ENCODE results near the gene ARSG. TPM values are rescaled to one million over a fixed set of nuclear protein-coding genes. Genes with fewer than 3 reads are reported as not detected.
A peak's percentile ranks its signal among the peaks of the same experiment; 100 is the strongest.
"Not testable (repeated sequence)": the region's sequence is repeated elsewhere in the genome, so short reads cannot be mapped to it uniquely, and the experiment has no call there.

The ARSG gene
- total RNA-seq, 2 donors from 2014 or later: 1.8 to 12.1 TPM

- no peak for DNase-seq (ENCODE audit: low spot score in 2 of 2)
- Mint-ChIP-seq H3K36me3 (peaks cover 0 to 12% of the 10 kb centered on the region in 2 donors), H3K9me3 (peaks cover 0 to 6% of the 10 kb centered on the region in 2 donors), H3K27ac (no peak overlapping the region)
- ATAC-seq: no peak
Measured at GRCh38 chr17:68334393-68334792, 43.1 kb downstream of the ARSG start.

- no peak for DNase-seq (ENCODE audit: low spot score in 2 of 2)
- no peak overlapping the region for H3K27ac Mint-ChIP-seq
- ATAC-seq: no peak
- H3K36me3 Mint-ChIP-seq: peaks cover 0 to 6% of the 10 kb centered on the region in 2 donors
- no peaks in the 10 kb centered on the region for H3K9me3 Mint-ChIP-seq
Measured at GRCh38 chr17:68341482-68341881, 50.2 kb downstream of the ARSG start.

- ATAC-seq: no peak
- DNase-seq (ENCODE audit: low spot score in 2 of 2): no peak
- Mint-ChIP-seq H3K27ac (no peak overlapping the region), H3K9me3 (peaks cover 0 to 10% of the 10 kb centered on the region in 2 donors), H3K36me3 (peaks cover 0 to 25% of the 10 kb centered on the region in 2 donors)
Measured at GRCh38 chr17:68343976-68344375, 52.7 kb downstream of the ARSG start.

- H3K9me3 Mint-ChIP-seq: peaks cover 0 to 10% of the 10 kb centered on the region in 2 donors
- peaks cover 0 to 25% of the 10 kb centered on the region in 2 donors for H3K36me3 Mint-ChIP-seq
- DNase-seq (ENCODE audit: low spot score in 2 of 2): no peak
- H3K27ac Mint-ChIP-seq: peak overlapping the region in 1 of 2 donors; percentile 5
- peak in 1 of 2 donors; percentile 33 for ATAC-seq
Measured at GRCh38 chr17:68344701-68345136, 53.4 kb downstream of the ARSG start.

- Mint-ChIP-seq H3K9me3 (peaks cover 0 to 10% of the 10 kb centered on the region in 2 donors), H3K27ac (peak overlapping the region; percentile 80 to 97), H3K36me3 (peaks cover 0 to 25% of the 10 kb centered on the region in 2 donors)
- DNase-seq (ENCODE audit: low spot score in 2 of 2) (peak; percentile 67 to 75), ATAC-seq (peak; percentile 61 to 89)
Measured at GRCh38 chr17:68346448-68346847, 55.2 kb downstream of the ARSG start.

DNA sequence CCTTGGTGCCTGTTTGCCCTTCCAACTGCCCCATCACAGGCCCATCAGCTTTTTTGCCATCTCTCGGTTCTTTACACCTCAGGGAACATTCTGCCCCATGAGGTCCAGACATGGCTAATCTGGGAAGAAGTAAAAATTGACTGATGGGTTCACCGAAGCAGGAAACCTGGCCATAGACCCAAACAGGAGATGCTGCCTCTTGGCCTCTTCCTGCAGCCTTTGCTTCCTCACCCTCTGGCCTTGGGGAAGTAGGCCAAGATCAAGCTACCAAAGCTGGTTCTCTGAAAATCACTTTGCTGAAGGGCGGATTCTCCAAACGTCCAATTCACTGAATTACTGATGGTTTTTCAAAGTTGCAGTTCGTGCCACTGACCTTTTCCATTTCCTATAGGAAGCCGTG is 56.1 kb downstream of the ARSG start:
- H3K9me3 Mint-ChIP-seq: peaks cover 0 to 10% of the 10 kb centered on the region in 2 donors
- peak overlapping the region; percentile 80 to 97 for H3K27ac Mint-ChIP-seq
- peaks cover 0 to 25% of the 10 kb centered on the region in 2 donors for H3K36me3 Mint-ChIP-seq
- DNase-seq (ENCODE audit: low spot score in 2 of 2) (no peak), ATAC-seq (no peak)

DNA sequence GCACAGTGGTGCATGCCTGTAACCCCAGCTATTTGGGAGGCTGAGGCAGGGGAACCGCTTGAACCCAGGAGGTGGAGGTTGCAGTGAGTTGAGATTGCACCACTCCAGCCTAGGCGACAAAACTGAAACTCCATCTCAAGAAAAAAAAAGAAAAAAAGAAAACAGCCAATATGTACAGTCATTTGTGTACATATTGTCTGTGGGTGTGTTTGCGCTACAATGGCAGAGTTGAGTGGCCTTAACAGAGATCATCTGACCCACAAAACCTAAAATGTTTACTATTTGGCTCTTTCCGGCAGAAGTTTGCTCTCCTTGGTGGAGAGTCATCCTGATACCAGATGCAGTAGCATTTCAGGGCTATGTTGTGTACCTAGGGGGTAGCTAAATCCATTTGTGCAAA is 57.9 kb downstream of the ARSG start:
- H3K27ac Mint-ChIP-seq: peak overlapping the region in 1 of 2 donors; percentile 52

GRCh38 chr17:68351395-68351794 is 60.1 kb downstream of the ARSG start:
- Mint-ChIP-seq H3K36me3 (peaks cover 0 to 20% of the 10 kb centered on the region in 2 donors), H3K9me3 (peaks cover 0 to 10% of the 10 kb centered on the region in 2 donors), H3K27ac (no peak overlapping the region)
- ATAC-seq (no peak), DNase-seq (ENCODE audit: low spot score in 2 of 2) (no peak)

More for the DNA sequence above, 57.9 kb downstream of the ARSG start:
- peak in 1 of 2 donors; percentile 91 for ATAC-seq
- H3K36me3 Mint-ChIP-seq: peaks cover 0 to 25% of the 10 kb centered on the region in 2 donors
- DNase-seq (ENCODE audit: low spot score in 2 of 2): peak in 1 of 2 donors; percentile 31
- H3K9me3 Mint-ChIP-seq: peaks cover 0 to 10% of the 10 kb centered on the region in 2 donors

DNA sequence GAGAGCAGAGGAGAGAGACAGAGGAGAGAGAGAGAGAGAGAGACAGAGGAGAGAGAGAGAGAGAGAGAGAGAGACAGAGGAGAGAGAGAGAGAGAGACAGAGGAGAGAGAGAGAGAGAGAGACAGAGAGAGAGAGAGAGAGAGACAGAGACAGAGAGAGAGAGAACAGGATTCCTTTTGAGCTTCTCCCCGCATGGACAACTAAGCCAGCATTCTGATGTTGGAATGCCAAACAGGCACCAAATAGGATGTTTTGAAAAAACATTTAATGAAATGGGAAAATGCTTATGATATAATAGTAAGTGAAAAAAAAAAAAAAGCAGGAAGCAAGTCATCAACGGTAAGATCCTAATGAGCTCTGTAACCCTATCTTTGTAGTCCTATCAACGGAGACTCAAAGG is 60.7 kb downstream of the ARSG start:
- no peak for DNase-seq (ENCODE audit: low spot score in 2 of 2)
- ATAC-seq: no peak
- Mint-ChIP-seq H3K36me3 (peaks cover 0 to 17% of the 10 kb centered on the region in 2 donors), H3K27ac (no peak overlapping the region), H3K9me3 (peaks cover 0 to 10% of the 10 kb centered on the region in 2 donors)

- not testable (repeated sequence) for DNase-seq (ENCODE audit: low spot score in 2 of 2); ATAC-seq; H3K27ac Mint-ChIP-seq; H3K9me3 Mint-ChIP-seq
- peaks cover 0 to 10% of the 10 kb centered on the region in 2 donors for H3K36me3 Mint-ChIP-seq
Measured at GRCh38 chr17:68352671-68353070, 61.4 kb downstream of the ARSG start.

DNA sequence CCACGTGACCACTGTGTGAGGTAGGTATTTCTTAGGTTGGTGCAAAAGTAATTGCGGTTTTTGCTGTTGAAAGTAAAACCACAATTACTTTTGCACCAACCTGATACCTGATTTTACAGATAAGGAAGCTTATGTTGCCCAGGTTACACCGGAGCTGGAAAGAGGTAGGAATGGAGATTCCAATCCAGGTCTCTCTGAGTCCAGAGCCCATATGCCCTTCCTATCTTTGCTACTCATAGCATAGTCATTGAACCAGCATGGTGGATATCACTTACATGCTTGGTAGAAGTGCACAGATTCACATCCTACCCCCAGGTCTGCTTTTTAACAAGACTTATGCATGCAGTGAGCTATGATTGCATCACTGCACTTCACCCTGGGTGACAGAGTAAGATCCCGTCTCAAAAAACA is 61.8 kb downstream of the ARSG start:
- H3K9me3 Mint-ChIP-seq: no peaks in the 10 kb centered on the region
- ATAC-seq (no peak), DNase-seq (ENCODE audit: low spot score in 2 of 2) (no peak)
- no peak overlapping the region for H3K27ac Mint-ChIP-seq
- peaks cover 0 to 6% of the 10 kb centered on the region in 2 donors for H3K36me3 Mint-ChIP-seq

DNA sequence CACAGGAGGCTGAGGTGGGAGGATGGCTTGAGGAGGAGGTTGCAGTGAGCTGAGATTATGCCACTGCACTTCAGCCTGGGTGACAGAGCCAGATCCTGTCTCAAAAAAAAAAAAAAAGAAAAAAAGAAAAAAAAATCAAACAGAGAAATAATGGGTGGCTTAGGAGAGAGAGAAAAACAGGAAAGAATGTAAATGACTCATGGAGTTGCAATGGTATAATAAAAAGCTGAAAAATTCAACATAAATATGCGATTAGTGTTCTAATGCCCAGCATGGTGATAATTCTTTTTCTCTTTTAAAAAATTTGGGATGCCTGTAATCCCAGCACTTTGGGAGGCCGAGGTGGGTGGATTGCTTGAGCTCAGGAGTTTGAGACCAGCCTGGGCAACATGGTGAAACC is 63.0 kb downstream of the ARSG start:
- not testable (repeated sequence) for DNase-seq (ENCODE audit: low spot score in 2 of 2); ATAC-seq; H3K9me3 Mint-ChIP-seq; H3K36me3 Mint-ChIP-seq
- peak overlapping the region in 1 of 2 donors; percentile 16 for H3K27ac Mint-ChIP-seq

DNA sequence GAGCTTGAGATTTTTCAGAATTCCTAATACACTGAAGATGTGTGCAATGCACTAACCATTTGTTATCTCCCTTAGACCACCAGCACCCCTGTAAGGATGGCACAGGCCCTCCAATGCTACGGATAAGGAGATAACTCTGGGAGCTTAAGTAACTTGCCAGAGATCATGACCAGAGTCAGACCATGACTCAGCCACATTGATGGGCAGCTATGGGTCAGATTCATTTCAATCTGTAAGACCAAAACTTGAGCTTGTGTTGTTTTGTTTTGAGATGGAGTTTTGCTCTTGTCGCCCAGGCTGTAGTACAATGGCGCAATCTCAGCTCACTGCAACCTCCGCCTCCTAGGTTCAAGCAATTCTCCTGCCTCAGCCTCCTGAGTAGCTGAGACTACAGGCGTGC is 63.8 kb downstream of the ARSG start:
- H3K9me3 Mint-ChIP-seq; ATAC-seq; H3K27ac Mint-ChIP-seq; DNase-seq (ENCODE audit: low spot score in 2 of 2); H3K36me3 Mint-ChIP-seq: not testable (repeated sequence)

GRCh38 chr17:68356520-68356919 is 65.2 kb downstream of the ARSG start:
- ATAC-seq: peak; percentile 98
- no peaks in the 10 kb centered on the region for H3K36me3 Mint-ChIP-seq
- peak; percentile 56 to 81 for DNase-seq (ENCODE audit: low spot score in 2 of 2)
- H3K9me3 Mint-ChIP-seq: no peaks in the 10 kb centered on the region
- H3K27ac Mint-ChIP-seq: peak overlapping the region; percentile 19 to 85

- Mint-ChIP-seq H3K36me3 (no peaks in the 10 kb centered on the region), H3K27ac (peak overlapping the region in 1 of 2 donors; percentile 19), H3K9me3 (no peaks in the 10 kb centered on the region)
- ATAC-seq (peak; percentile 13 to 40), DNase-seq (ENCODE audit: low spot score in 2 of 2) (peak in 1 of 2 donors; percentile 9)
Measured at GRCh38 chr17:68356949-68357455, 65.7 kb downstream of the ARSG start.

GRCh38 chr17:68357886-68358285 is 66.6 kb downstream of the ARSG start:
- DNase-seq (ENCODE audit: low spot score in 2 of 2) (no peak), ATAC-seq (no peak)
- H3K27ac Mint-ChIP-seq: no peak overlapping the region
- H3K9me3 Mint-ChIP-seq: no peaks in the 10 kb centered on the region
- H3K36me3 Mint-ChIP-seq: no peaks in the 10 kb centered on the region

DNA sequence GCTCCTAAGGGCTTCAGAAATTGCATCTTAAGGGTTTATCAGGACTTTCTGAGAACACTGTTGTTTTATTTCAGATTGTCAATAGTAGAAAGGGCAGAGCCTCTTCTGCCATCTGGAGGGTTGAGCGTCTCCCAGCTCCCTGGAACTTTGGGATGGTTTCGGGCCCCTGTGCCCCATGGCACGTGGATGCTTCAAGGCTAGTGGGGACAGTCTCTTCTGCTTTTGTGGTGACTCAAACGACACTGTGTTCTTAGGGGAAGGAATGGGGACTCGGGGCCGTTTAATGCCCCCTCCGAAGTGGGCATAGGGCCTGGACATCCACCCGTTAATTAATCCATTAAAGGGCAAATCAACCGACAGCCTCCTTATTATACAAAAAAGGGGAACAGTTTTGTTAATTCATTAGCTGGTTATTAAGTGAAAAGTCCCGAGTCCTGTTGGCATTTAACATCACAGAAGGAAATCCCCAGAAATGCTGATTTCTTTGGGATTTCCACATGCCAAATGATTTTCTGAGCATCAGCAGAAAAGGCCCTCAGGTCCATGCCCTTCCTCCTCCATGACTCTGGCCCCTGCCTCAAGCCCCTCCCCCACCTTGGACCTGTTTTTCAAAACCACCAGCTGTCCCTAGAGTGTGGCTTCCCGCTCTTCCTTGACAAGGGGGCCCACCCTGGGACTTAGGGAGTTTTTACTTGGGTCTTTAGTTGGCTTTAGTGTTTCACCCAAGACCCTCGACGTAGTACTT is 68.7 kb downstream of the ARSG start:
- Mint-ChIP-seq H3K36me3 (no peaks in the 10 kb centered on the region), H3K27ac (no peak overlapping the region), H3K9me3 (no peaks in the 10 kb centered on the region)
- no peak for ATAC-seq
- DNase-seq (ENCODE audit: low spot score in 2 of 2): no peak

All from activated naive CD4-positive, alpha-beta T cell treated with anti-CD3 and anti-CD28 coated beads, Interleukin-2, amount 50 U/mL, for 72 hours (primary cell).